ENCODE data around the gene ATXN7L2.

Gene ATXN7L2

GRCh38 chr1:109497449-109498160 is 13.9 kb downstream of the ATXN7L2 start:
- no peak for DNase-seq (ENCODE audit: low read depth)

DNA sequence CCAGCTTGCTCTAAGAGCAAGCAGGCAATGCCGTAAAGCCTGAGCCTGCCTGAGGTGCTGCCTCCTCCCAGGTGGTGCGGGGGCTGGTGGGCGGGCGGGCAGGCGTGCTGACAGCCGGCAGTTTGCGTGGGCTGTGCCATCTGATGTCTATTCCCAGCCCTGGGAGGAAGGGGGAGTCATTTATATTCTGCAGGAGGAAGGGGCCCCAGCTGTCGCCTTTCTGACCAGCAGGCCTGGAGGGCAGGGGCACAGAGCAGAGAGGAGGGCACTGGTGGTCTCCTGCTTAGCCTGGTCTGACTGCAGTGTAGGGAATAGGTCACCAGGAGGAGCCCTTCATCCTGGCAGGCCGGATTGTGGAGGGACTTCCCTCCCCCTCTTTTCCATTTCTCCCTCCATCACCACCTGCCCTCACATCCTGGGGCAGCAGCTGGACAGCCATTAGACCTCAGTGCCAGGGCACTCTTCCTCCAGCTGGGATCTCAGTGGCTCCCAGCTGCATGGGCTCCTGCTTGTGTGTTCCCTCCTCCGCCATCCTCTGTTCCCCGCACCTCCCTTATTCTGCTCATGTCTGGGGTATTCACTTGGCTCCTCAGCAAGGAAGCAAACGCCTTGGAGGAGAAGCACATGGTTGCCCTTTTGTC is 14.6 kb downstream of the ATXN7L2 start:
- DNase-seq (ENCODE audit: low read depth): no peak

DNA sequence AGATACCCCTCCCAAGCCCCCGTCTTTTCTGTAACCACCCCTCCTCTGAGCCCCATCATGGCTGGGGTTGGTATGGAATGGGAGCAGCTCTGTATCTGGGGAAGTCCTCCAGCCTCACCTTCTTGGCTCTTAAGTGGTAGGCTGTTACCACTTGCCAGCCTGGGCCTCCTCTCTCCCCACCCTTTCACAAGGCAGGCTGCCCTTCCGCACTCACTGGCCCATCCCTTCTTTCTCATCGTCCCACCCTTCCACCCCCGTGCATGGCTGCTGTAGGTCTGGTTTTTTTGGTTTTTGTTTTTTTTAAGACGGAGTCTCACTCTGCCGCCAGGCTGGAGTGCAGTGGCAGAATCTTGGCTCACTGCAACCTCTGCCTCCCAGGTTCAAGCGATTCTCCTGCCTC is 15.4 kb downstream of the ATXN7L2 start:
- no peak for DNase-seq (ENCODE audit: low read depth)

GRCh38 chr1:109499661-109500536 is 16.2 kb downstream of the ATXN7L2 start:
- DNase-seq (ENCODE audit: low read depth): peak; percentile 34

DNA sequence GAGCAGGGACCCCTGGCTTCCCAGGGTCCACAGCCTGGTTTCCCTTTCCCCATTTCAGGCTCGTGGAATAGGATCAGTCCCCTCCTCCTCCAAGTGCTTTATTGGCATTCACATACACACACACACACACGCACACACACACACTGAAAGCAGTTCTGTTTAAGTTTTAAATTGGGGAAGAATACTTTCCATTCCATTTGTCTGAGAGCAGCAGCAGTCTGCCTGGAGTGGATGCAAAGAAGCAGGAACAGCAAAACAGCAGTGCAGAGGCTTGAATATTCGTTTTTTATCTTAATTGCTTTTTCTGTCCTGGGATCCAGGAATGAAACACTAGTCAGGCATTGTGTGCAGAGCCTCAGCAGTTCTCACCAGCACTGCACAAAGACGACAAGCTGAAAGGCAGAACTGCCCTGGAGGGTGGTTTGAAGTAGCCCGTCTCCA is 17.3 kb downstream of the ATXN7L2 start:
- DNase-seq (ENCODE audit: low read depth): no peak

DNA sequence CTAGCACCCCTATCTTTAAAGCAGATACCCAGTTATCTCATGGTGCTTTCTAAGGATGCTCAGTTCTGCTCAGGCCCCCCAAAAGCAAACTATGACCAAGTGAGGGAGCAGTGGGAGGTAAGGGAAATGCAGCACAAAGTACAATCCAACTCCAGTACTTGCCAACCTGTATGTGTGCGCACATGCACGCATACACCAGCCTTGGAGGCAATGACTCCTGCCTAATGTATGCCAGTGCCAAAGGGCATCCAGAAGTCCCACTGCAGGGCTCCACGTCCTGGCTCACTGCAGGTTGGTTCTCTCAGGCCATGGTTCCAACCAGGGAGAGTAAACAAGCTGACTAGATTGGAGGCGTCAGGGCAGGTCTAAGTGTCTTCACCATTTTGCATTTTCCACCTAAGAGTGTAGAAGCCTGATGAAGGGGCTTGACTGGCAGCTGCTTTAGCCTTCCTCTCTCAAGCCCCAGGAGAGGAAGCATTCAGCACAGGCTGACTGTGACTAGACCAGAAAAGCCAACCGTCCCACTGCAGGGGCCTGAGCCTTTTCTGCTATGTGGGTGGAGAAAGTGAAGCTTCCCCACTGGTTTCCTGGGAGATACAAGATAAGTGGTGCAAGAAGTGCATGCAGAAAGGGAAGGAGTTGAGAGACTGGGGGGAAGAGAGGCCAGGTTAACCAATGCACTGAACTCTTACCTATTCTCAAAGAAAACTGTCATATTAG is 18.1 kb downstream of the ATXN7L2 start:
- DNase-seq (ENCODE audit: low read depth): no peak

DNA sequence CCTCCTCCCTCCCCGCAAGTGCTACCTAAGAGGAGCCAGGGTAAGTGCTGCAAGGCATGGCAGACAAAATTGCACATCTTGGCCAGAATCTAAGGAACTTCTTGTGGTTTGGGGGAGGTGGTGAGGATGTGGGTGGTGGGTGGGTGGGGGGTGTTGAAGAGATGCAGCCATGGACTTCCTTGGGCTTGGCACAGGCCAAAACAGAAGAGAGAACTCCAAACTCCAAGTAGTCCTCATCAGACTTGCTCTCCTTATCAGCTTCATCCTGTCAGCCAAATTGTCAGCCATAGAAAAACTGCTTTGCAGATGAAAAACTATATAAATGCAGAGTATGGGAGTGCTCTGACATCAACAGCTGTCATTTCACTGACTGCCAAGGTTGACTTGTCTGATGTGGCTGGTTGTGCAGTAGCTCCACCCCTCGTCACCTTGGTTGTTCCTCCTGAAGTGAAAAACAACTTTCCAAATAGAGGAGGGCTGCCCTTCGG is 18.7 kb downstream of the ATXN7L2 start:
- no peak for DNase-seq (ENCODE audit: low read depth)

DNA sequence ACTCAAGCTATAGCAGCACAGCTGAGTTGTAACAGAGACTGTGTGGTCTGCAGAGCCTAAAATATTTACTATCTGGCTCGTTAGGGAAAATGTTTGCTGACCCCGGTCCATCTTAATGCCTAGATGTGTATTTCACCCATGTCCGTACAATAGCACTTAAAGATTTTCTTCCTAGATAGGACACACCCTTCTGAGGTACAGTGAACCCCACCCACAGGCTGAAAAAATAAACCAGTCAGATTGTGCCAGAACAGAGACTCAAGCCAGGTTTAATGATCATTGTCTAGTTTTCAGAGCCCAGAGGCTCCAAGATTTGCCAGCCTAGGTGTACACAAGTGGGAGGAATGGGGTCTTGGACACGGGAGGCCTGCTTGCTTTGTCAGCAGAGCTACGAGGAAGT is 20.2 kb downstream of the ATXN7L2 start:
- DNase-seq (ENCODE audit: low read depth): no peak

GRCh38 chr1:109504974-109505373 is 21.3 kb downstream of the ATXN7L2 start:
- no peak for DNase-seq (ENCODE audit: low read depth)

GRCh38 chr1:109508001-109508872 is 24.5 kb downstream of the ATXN7L2 start:
- no peak for DNase-seq (ENCODE audit: low read depth)

DNA sequence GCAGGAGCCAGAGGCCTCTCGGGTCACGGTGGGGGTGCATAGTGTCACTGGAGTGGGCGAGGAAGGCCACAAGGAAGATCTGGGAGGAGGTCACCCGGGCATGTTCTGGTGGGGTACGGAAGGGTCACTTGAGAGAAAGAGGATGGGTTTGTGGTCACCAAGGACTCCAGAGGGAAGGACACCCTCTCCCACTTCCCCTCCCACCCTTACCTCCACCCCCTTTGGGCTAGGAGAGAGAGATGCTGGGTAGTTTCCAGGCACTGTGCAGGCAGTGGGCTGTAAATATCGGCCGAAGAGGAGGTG is 25.1 kb downstream of the ATXN7L2 start:
- DNase-seq (ENCODE audit: low read depth): no peak

- peak; percentile 38 for DNase-seq (ENCODE audit: low read depth)
These were observed 25.8 kb downstream of the ATXN7L2 start, which contains the start of gene AMIGO1 for GRCh38 chr1:109509176-109510134. AMIGO1 (minus strand) TSS chr1:109509727; CDS start chr1:109508912, 815 bp downstream.

- DNase-seq (ENCODE audit: low read depth): no peak
These were observed 29.5 kb downstream of the ATXN7L2 start for GRCh38 chr1:109513110-109513710.

DNA sequence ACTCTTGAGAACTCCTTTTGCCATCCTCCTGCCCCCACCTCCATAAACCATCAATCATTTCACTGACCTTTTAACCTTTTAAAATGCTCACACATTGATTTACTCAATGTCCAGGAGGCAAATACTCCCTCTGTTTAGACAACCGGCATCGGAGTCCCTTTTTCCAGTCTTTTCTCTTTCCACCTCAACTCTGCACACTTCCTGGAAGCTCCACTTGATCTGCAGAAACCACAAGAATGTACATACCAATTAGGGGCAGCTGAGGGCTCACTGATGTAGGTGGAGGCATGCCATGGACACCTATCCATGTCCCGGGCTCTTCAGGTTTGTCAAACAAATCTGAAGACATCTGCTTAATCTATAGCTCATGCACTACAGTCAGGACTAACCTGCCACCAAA is 31.1 kb downstream of the ATXN7L2 start:
- DNase-seq (ENCODE audit: low read depth): no peak

GRCh38 chr1:109516872-109517271 is 33.2 kb downstream of the ATXN7L2 start:
- no peak for DNase-seq (ENCODE audit: low read depth)

- DNase-seq (ENCODE audit: low read depth): no peak
These were observed 33.6 kb downstream of the ATXN7L2 start for GRCh38 chr1:109517337-109517736.

- DNase-seq (ENCODE audit: low read depth): no peak
These were observed 37.6 kb downstream of the ATXN7L2 start for GRCh38 chr1:109521002-109521951.

- no peak for DNase-seq (ENCODE audit: low read depth)
These were observed 38.3 kb downstream of the ATXN7L2 start for GRCh38 chr1:109522026-109522425.

Data from activated gamma-delta T cell treated with anti-CD3 and anti-CD28 coated beads, Interleukin-2, amount 50 U/mL, for 16 hours (primary cell).